ENCODE measurements around the gene ELMO3. TPM values are rescaled to one million over a fixed set of nuclear protein-coding genes. Genes with fewer than 3 reads are reported as not detected.
A peak's percentile ranks its signal among the peaks of the same experiment; 100 is the strongest.

The ELMO3 gene
- total and polyA plus RNA-seq, 2 of the 13 experiments (the other 11 are each of a cell fraction or from before 2014, with no cell fraction given) = 2.6 to 4.0 TPM

GRCh38 chr16:67164599-67165061 is 34.3 kb upstream of the ELMO3 start, which contains the start of gene HSF4 (continued):
- TF ChIP-seq, protein P1, sequence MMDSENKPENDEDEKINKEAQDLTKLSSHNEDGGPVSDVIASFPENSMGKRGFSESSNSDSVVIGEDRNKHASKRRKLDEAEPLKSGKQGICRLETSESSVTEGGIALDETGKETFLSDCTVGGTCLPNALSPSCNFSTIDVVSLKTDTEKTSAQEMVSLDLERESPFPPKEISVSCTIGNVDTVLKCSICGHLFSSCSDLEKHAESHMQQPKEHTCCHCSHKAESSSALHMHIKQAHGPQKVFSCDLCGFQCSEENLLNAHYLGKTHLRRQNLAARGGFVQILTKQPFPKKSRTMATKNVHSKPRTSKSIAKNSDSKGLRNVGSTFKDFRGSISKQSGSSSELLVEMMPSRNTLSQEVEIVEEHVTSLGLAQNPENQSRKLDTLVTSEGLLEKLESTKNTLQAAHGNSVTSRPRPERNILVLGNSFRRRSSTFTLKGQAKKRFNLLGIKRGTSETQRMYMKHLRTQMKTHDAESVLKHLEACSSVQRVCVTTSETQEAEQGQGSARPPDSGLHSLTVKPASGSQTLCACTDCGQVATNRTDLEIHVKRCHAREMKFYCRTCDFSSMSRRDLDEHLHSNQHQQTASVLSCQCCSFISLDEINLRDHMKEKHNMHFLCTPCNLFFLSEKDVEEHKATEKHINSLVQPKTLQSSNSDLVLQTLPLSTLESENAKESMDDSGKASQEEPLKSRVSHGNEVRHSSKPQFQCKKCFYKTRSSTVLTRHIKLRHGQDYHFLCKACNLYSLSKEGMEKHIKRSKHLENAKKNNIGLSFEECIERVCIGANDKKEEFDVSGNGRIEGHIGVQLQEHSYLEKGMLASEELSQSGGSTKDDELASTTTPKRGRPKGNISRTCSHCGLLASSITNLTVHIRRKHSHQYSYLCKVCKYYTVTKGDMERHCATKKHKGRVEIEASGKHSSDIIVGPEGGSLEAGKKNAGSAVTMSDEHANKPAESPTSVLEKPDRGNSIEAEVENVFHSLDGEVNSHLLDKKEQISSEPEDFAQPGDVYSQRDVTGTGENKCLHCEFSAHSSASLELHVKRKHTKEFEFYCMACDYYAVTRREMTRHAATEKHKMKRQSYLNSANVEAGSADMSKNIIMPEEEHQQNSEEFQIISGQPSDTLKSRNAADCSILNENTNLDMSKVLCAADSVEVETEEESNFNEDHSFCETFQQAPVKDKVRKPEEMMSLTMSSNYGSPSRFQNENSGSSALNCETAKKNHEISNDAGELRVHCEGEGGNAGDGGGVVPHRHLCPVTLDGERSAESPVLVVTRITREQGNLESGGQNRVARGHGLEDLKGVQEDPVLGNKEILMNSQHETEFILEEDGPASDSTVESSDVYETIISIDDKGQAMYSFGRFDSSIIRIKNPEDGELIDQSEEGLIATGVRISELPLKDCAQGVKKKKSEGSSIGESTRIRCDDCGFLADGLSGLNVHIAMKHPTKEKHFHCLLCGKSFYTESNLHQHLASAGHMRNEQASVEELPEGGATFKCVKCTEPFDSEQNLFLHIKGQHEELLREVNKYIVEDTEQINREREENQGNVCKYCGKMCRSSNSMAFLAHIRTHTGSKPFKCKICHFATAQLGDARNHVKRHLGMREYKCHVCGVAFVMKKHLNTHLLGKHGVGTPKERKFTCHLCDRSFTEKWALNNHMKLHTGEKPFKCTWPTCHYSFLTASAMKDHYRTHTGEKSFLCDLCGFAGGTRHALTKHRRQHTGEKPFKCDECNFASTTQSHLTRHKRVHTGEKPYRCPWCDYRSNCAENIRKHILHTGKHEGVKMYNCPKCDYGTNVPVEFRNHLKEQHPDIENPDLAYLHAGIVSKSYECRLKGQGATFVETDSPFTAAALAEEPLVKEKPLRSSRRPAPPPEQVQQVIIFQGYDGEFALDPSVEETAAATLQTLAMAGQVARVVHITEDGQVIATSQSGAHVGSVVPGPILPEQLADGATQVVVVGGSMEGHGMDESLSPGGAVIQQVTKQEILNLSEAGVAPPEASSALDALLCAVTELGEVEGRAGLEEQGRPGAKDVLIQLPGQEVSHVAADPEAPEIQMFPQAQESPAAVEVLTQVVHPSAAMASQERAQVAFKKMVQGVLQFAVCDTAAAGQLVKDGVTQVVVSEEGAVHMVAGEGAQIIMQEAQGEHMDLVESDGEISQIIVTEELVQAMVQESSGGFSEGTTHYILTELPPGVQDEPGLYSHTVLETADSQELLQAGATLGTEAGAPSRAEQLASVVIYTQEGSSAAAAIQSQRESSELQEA (CRISPR knock-in tag; IDR thresholded peaks at IDR 0.05; ENCODE audit: not compliant biosample characterization) = peak; percentile 88
- TF ChIP-seq ZNF224 (CRISPR knock-in tag; IDR thresholded peaks at IDR 0.05) (no peak), SP4 (CRISPR knock-in tag; IDR thresholded peaks at IDR 0.05) (peak; percentile 81), REL (CRISPR knock-in tag; conservative IDR thresholded peaks at IDR 0.05) (0 out of 2 replicates have a peak, but pooled peaks have one; percentile 70), STAT5B (CRISPR knock-in tag; IDR thresholded peaks at IDR 0.05) (peak; percentile 90), MTF2 (CRISPR knock-in tag; IDR thresholded peaks at IDR 0.05; ENCODE audit: borderline replicate concordance) (0 out of 2 replicates have a peak, but pooled peaks have one; percentile 19), ELF3 (CRISPR knock-in tag; IDR thresholded peaks at IDR 0.05) (peak; percentile 87), ZBTB1 (CRISPR knock-in tag; IDR thresholded peaks at IDR 0.05; ENCODE audit: borderline replicate concordance) (no peak), HNRNPUL1 (IDR thresholded peaks at IDR 0.05; ENCODE audit: low read depth, low read length) (no peak), ZNF326 (CRISPR knock-in tag; IDR thresholded peaks at IDR 0.05; ENCODE audit: borderline replicate concordance) (no peak), CCDC6 (CRISPR knock-in tag; IDR thresholded peaks at IDR 0.05) (peak; percentile 86), NFE2L2 (IDR thresholded peaks at IDR 0.05; ENCODE audit: low read length) (no peak), RBM22 (optimal IDR thresholded peaks at IDR 0.05; ENCODE audit: low read length) (no peak), ZMYM3 (CRISPR knock-in tag; IDR thresholded peaks at IDR 0.05) (no peak), JUN (CRISPR knock-in tag; IDR thresholded peaks at IDR 0.05) (0 out of 2 replicates have a peak, but pooled peaks have one; percentile 71), KDM4B (CRISPR knock-in tag; IDR thresholded peaks at IDR 0.05) (no peak), GPBP1L1 (CRISPR knock-in tag; IDR thresholded peaks at IDR 0.05) (no peak), MATR3 (CRISPR knock-in tag; IDR thresholded peaks at IDR 0.05) (no peak)
- TF ChIP-seq, protein P2, sequence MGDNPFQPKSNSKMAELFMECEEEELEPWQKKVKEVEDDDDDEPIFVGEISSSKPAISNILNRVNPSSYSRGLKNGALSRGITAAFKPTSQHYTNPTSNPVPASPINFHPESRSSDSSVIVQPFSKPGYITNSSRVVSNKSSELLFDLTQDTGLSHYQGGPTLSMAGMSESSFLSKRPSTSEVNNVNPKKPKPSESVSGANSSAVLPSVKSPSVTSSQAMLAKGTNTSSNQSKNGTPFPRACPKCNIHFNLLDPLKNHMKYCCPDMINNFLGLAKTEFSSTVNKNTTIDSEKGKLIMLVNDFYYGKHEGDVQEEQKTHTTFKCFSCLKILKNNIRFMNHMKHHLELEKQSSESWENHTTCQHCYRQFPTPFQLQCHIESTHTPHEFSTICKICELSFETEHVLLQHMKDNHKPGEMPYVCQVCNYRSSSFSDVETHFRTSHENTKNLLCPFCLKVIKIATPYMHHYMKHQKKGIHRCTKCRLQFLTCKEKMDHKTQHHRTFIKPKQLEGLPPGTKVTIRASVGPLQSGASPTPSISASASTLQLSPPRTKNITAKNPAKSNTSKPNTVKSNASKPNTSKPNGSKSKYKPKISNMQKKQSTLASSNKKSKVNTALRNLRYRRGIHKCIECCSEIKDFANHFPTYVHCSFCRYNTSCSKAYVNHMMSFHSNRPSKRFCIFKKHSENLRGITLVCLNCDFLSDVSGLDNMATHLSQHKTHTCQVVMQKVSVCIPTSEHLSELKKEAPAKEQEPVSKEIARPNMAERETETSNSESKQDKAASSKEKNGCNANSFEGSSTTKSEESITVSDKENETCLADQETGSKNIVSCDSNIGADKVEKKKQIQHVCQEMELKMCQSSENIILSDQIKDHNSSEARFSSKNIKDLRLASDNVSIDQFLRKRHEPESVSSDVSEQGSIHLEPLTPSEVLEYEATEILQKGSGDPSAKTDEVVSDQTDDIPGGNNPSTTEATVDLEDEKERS (CRISPR knock-in tag; IDR thresholded peaks at IDR 0.05) = no peak

All from HepG2 (cell line).